ENCODE measurements around the gene RABGGTA. TPM values are rescaled to one million over a fixed set of nuclear protein-coding genes. Genes with fewer than 3 reads are reported as not detected.

The RABGGTA gene
- total and polyA plus RNA-seq, 2 donors (not counting 1 experiment from before 2014, with no cell fraction given): 70.1 to 159 TPM

DNA sequence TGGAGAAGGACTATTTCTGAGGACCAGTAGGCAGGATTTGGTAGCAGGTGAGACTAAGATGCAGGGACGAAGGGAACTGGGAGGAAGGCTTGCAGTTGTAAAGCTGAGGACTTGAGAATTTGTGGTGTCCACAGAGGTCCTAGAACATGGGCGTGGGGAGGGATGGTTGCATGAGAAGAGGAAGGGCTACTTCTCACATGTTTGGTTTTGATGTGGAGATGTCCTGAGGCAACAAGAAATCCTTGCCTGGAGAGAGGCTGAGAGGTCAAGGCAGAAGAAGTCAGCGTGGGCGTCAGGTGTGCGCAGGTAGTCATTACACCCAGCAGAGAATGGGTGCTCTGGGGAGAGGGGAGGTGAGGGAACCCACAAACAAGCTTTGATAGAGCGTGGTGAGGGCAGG lies 5.7 kb upstream of the RABGGTA start:
- H3K27me3 ChIP-seq (replicated peaks in 1 of 4; ENCODE audit: control extremely low read depth in 1 of 4, control insufficient read depth in 3 of 4, insufficient read depth in 4 of 4, low read length in 3 of 4): no peaks in the 10 kb centered on the region
- POLR2A ChIA-PET: interaction anchor here (1.2 to 1.5 kb wide), 2 partner anchors 13 to 35 kb away, joined by 3 to 4 read pairs; partner anchors contain the start of gene TINF2
- H3K9me3 ChIP-seq (ENCODE audit: control extremely low read depth in 1 of 3, control insufficient read depth in 2 of 3, insufficient read depth in 1 of 3, low read length in 2 of 3): peaks cover 0 to 10% (median 0%) of the 10 kb centered on the region in 3 donors
- H3K9ac ChIP-seq (ENCODE audit: low read length): no peak overlapping the region
- ATAC-seq (ENCODE audit: low read depth) (no peak), DNase-seq (no peak)
- peak overlapping the region; percentile 50 for H3K4me2 ChIP-seq (replicated peaks; ENCODE audit: low read depth, low read length, poor library complexity, severe bottlenecking)
- peak overlapping the region; percentile 4 for H3K4me3 Mint-ChIP-seq
- WGBS (ENCODE audit: insufficient coverage): 96% methylated on average over 6 of the region's 6 CpGs
- H3K36me3 ChIP-seq (replicated peaks in 1 of 2; ENCODE audit: control extremely low read depth in 1 of 2, control insufficient read depth in 1 of 2, extremely low read depth in 1 of 2, insufficient read depth in 2 of 2, low read length in 1 of 2): no peaks in the 10 kb centered on the region
- peak overlapping the region; percentile 74 for H3K27ac Mint-ChIP-seq
- no peak overlapping the region for H3K4me3 ChIP-seq (ENCODE audit: control extremely low read depth in 1 of 5, extremely low read depth in 1 of 5, insufficient read depth in 1 of 5, low read depth in 2 of 5, low read length in 4 of 5)
- H4K20me1 ChIP-seq (ENCODE audit: control insufficient read depth, insufficient read depth, low read length, poor library complexity, severe bottlenecking): no peaks in the 10 kb centered on the region
- H3K9me3 Mint-ChIP-seq (ENCODE audit: insufficient read depth): no peaks in the 10 kb centered on the region
- peak overlapping the region; percentile 65 to 80 for H3K27ac ChIP-seq (ENCODE audit: low read length in 2 of 2)
- no peaks in the 10 kb centered on the region for H3K27me3 Mint-ChIP-seq
- peaks cover 60 to 79% of the 10 kb centered on the region in 2 donors for H3K4me1 ChIP-seq (ENCODE audit: control insufficient read depth in 2 of 2, insufficient read depth in 2 of 2, low read length in 2 of 2)
- intact Hi-C loops (cut with micrococcal nuclease): loop anchor here (10.0 kb wide), 1 partner anchor 132 kb away; the partner anchor contains the start of genes EMC9, PSME2 and RNF31
- peaks cover 37% of the 10 kb centered on the region for H3K79me2 ChIP-seq (ENCODE audit: control insufficient read depth, insufficient read depth, low read length)
- no peak for TF ChIP-seq CTCF (IDR thresholded peaks at IDR 0.05)
- peak overlapping the region; percentile 52 for H2AFZ ChIP-seq (ENCODE audit: insufficient read depth, low read depth, low read length, poor library complexity, severe bottlenecking)
- H3K4me1 Mint-ChIP-seq: peaks cover 85% of the 10 kb centered on the region
- CTCF ChIA-PET: interaction anchor here (1.5 to 7.1 kb wide), 4 partner anchors 16 to 35 kb away, joined by 7 to 93 read pairs (median 26); partner anchors contain the start of genes CIDEB, DHRS1, LTB4R2 and NOP9

- H3K36me3 ChIP-seq (replicated peaks in 1 of 2; ENCODE audit: control extremely low read depth in 1 of 2, control insufficient read depth in 1 of 2, extremely low read depth in 1 of 2, insufficient read depth in 2 of 2, low read length in 1 of 2): peaks cover 0 to 5% of the 10 kb centered on the region in 2 experiments
- ChIA-PET POLR2A (interaction anchor here (0.7 to 2.0 kb wide), 5 partner anchors 15 to 156 kb away, joined by 3 to 11 read pairs (median 4); partner anchors contain the start of gene TINF2), CTCF (interaction anchor here (0.7 to 2.4 kb wide), 10 partner anchors 10 to 436 kb away, joined by 3 to 19 read pairs (median 4); partner anchors contain the start of genes CIDEB, LTB4R, MDP1 and TINF2)
- no peaks in the 10 kb centered on the region for H3K27me3 ChIP-seq (replicated peaks in 1 of 4; ENCODE audit: control extremely low read depth in 1 of 4, control insufficient read depth in 3 of 4, insufficient read depth in 4 of 4, low read length in 3 of 4)
- DNase-seq (peak; percentile 89), ATAC-seq (ENCODE audit: low read depth) (peak; percentile 28)
- intact Hi-C loops (cut with micrococcal nuclease): loop anchor here (10.0 kb wide), 1 partner anchor 129 kb away; the partner anchor contains the start of genes EMC9, PSME2 and RNF31
- peak overlapping the region; percentile 58 for H3K4me3 Mint-ChIP-seq
- H3K9ac ChIP-seq (ENCODE audit: low read length): no peak overlapping the region
- H3K4me1 Mint-ChIP-seq: peaks cover 76% of the 10 kb centered on the region
- TF ChIP-seq EZH2 (IDR thresholded peaks at IDR 0.05; ENCODE audit: borderline replicate concordance, insufficient read depth, low read depth, low read length, poor library complexity, severe bottlenecking) (no peak), CTCF (IDR thresholded peaks at IDR 0.05) (no peak)
- peaks cover 0 to 10% (median 0%) of the 10 kb centered on the region in 3 donors for H3K9me3 ChIP-seq (ENCODE audit: control extremely low read depth in 1 of 3, control insufficient read depth in 2 of 3, insufficient read depth in 1 of 3, low read length in 2 of 3)
- H4K20me1 ChIP-seq (ENCODE audit: control insufficient read depth, insufficient read depth, low read length, poor library complexity, severe bottlenecking): no peaks in the 10 kb centered on the region
- H3K27ac ChIP-seq (ENCODE audit: low read length in 2 of 2): peak overlapping the region; percentile 76 to 81
- H3K4me2 ChIP-seq (replicated peaks; ENCODE audit: low read depth, low read length, poor library complexity, severe bottlenecking): peak overlapping the region; percentile 52
- 32% methylated on average over 3 of the region's 3 CpGs for WGBS (ENCODE audit: insufficient coverage)
- H3K27ac Mint-ChIP-seq: peak overlapping the region; percentile 89
- H3K79me2 ChIP-seq (ENCODE audit: control insufficient read depth, insufficient read depth, low read length): peaks cover 34% of the 10 kb centered on the region
- peak overlapping the region; percentile 10 for H2AFZ ChIP-seq (ENCODE audit: insufficient read depth, low read depth, low read length, poor library complexity, severe bottlenecking)
- peaks cover 55 to 64% of the 10 kb centered on the region in 2 donors for H3K4me1 ChIP-seq (ENCODE audit: control insufficient read depth in 2 of 2, insufficient read depth in 2 of 2, low read length in 2 of 2)
- H3K4me3 ChIP-seq (ENCODE audit: control extremely low read depth in 1 of 5, extremely low read depth in 1 of 5, insufficient read depth in 1 of 5, low read depth in 2 of 5, low read length in 4 of 5): no peak overlapping the region
- no peaks in the 10 kb centered on the region for H3K9me3 Mint-ChIP-seq (ENCODE audit: insufficient read depth)
- no peaks in the 10 kb centered on the region for H3K27me3 Mint-ChIP-seq
These were observed 2.7 kb upstream of the RABGGTA start for GRCh38 chr14:24274101-24274543.
